Suprapubic skin (tissue), 4 donors: ENCODE measurements around the gene TFRC. TPM values are rescaled to one million over a fixed set of nuclear protein-coding genes. Genes with fewer than 3 reads are reported as not detected.

Experiments used
- DNase-seq, 2 donors: peaks; one replicate each; pipeline ENCODE4 v3.0.0-alpha.2; 2019; ENCODE audit warnings: low spot score in 2 of 2
- H3K27ac ChIP-seq: fragments of 200-600 bp; sonication (generic); one replicate; pipeline ENCODE4 v1.5.1; 2019
- H3K27me3 ChIP-seq: fragments of 200-600 bp; sonication (generic); one replicate; pipeline ENCODE4 v1.5.1; 2019
- H3K36me3 ChIP-seq: fragments of 200-600 bp; sonication (generic); one replicate; pipeline ENCODE4 v1.5.1; 2019
- H3K4me1 ChIP-seq: fragments of 200-600 bp; sonication (generic); one replicate; pipeline ENCODE4 v1.5.1; 2019
- H3K4me3 ChIP-seq: fragments of 200-600 bp; sonication (generic); one replicate; pipeline ENCODE4 v1.5.1; 2019; ENCODE audit warnings: mild to moderate bottlenecking
- H3K9me3 ChIP-seq: fragments of 200-600 bp; sonication (generic); one replicate; pipeline ENCODE4 v1.5.1; 2019
- CTCF ChIP-seq, 2 donors: fragments of 200-600 bp in 1 of 2; fragments of 450-650 bp in 1 of 2; sonication (generic) in 1 of 2; IDR thresholded peaks; one replicate each; pipeline ENCODE4 v1.5.1; 2016 to 2019; ENCODE audit warnings: antibody characterized with exemption in 2 of 2, mild to moderate bottlenecking in 1 of 2, moderate library complexity in 1 of 2
- EP300 ChIP-seq: sonication (generic); formaldehyde crosslinking; IDR thresholded peaks from one replicate; pipeline ENCODE4 v1.6.1; 2017; ENCODE audit warnings: antibody characterized with exemption
- POLR2A ChIP-seq, 2 donors: fragments of 450-650 bp; IDR thresholded peaks; one replicate each; pipeline ENCODE4 v1.6.1; 2017; ENCODE audit warnings: antibody characterized with exemption in 2 of 2, mild to moderate bottlenecking in 2 of 2, moderate library complexity in 2 of 2
- POLR2AphosphoS5 ChIP-seq, 3 donors: sonication (generic); formaldehyde crosslinking; IDR thresholded peaks; one replicate each; pipeline ENCODE4 v1.6.1; 2017; ENCODE audit warnings: antibody characterized with exemption in 3 of 3
- WGBS: methylation state at CpG from one replicate; pipeline ENCODE4 v1.1.5; 2018; 5-methylcytosine and 5-hydroxymethylcytosine counted together
- total RNA-seq, 4 donors: library from RNA; depleted of rRNA; stranded (reverse); fragments of >200 nt; gene quantifications; one replicate each; pipeline ENCODE4 v1.1.0, GENCODE V29; 2016

Gene TFRC
- total RNA-seq, 4 donors from 2014 or later, result 67.6 to 163 (median 70.4) TPM

GRCh38 chr3:196050597-196050996, 31.3 kb downstream of the TFRC start:
- no peak for TF ChIP-seq EP300
- no peak for TF ChIP-seq POLR2AphosphoS5 (IDR thresholded peaks at IDR 0.05)
- no peak for TF ChIP-seq CTCF (IDR thresholded peaks at IDR 0.05)
- TF ChIP-seq POLR2A (IDR thresholded peaks at IDR 0.05), result no peak
- 76% methylated on average over 3 of the region's 3 CpGs for WGBS
- H3K9me3 ChIP-seq, result no peaks in the 10 kb centered on the region
- peaks cover 74% of the 10 kb centered on the region for H3K36me3 ChIP-seq
- H3K4me3 ChIP-seq, result no peak overlapping the region
- no peak for DNase-seq
- no peaks in the 10 kb centered on the region for H3K27me3 ChIP-seq
- H3K27ac ChIP-seq, result no peak overlapping the region
- no peaks in the 10 kb centered on the region for H3K4me1 ChIP-seq

GRCh38 chr3:196049653-196050052, 32.2 kb downstream of the TFRC start:
- Histone ChIP-seq H3K4me1 (no peaks in the 10 kb centered on the region), H3K36me3 (peaks cover 65% of the 10 kb centered on the region), H3K4me3 (no peak overlapping the region), H3K27ac (no peak overlapping the region), H3K9me3 (no peaks in the 10 kb centered on the region), H3K27me3 (no peaks in the 10 kb centered on the region)
- no peak for DNase-seq
- WGBS, result 72% methylated on average over 11 of the region's 11 CpGs
- no peak for TF ChIP-seq CTCF (IDR thresholded peaks at IDR 0.05)
- TF ChIP-seq EP300, result no peak
- no peak for TF ChIP-seq POLR2A (IDR thresholded peaks at IDR 0.05)
- no peak for TF ChIP-seq POLR2AphosphoS5 (IDR thresholded peaks at IDR 0.05)

- Histone ChIP-seq H3K9me3 (no peaks in the 10 kb centered on the region), H3K27me3 (no peaks in the 10 kb centered on the region), H3K36me3 (peaks cover 59% of the 10 kb centered on the region), H3K4me3 (no peak overlapping the region), H3K27ac (no peak overlapping the region), H3K4me1 (no peaks in the 10 kb centered on the region)
- TF ChIP-seq EP300 (no peak), POLR2A (IDR thresholded peaks at IDR 0.05) (no peak), CTCF (IDR thresholded peaks at IDR 0.05) (no peak), POLR2AphosphoS5 (IDR thresholded peaks at IDR 0.05) (no peak)
- 89% methylated on average over 9 of the region's 9 CpGs for WGBS
- no peak for DNase-seq
Measured at GRCh38 chr3:196048922-196049598, 32.8 kb downstream of the TFRC start.

- WGBS, result 92% methylated on average over 6 of the region's 11 CpGs
- H3K9me3 ChIP-seq, result no peaks in the 10 kb centered on the region
Measured at GRCh38 chr3:196047391-196048030, 34.4 kb downstream of the TFRC start.

More at GRCh38 chr3:196047391-196048030, 34.4 kb downstream of the TFRC start:
- Histone ChIP-seq H3K4me3 (no peak overlapping the region), H3K27ac (no peak overlapping the region), H3K36me3 (peaks cover 44% of the 10 kb centered on the region), H3K4me1 (no peaks in the 10 kb centered on the region), H3K27me3 (no peaks in the 10 kb centered on the region)
- DNase-seq, result no peak
- TF ChIP-seq POLR2A (IDR thresholded peaks at IDR 0.05) (no peak), POLR2AphosphoS5 (IDR thresholded peaks at IDR 0.05) (no peak), CTCF (IDR thresholded peaks at IDR 0.05) (no peak), EP300 (no peak)
